NOMO-1 treated with dmso at 0.1 percent for 144 hours (cell line): ENCODE measurements around the gene C1QL1.
A peak's percentile ranks its signal among the peaks of the same experiment; 100 is the strongest.

Experiments used
- DNase-seq: peaks from one replicate; lab custom pipeline; 2025; ENCODE audit not compliant: unreplicated experiment; lab: John Stamatoyannopoulos, UW

Gene C1QL1

DNA sequence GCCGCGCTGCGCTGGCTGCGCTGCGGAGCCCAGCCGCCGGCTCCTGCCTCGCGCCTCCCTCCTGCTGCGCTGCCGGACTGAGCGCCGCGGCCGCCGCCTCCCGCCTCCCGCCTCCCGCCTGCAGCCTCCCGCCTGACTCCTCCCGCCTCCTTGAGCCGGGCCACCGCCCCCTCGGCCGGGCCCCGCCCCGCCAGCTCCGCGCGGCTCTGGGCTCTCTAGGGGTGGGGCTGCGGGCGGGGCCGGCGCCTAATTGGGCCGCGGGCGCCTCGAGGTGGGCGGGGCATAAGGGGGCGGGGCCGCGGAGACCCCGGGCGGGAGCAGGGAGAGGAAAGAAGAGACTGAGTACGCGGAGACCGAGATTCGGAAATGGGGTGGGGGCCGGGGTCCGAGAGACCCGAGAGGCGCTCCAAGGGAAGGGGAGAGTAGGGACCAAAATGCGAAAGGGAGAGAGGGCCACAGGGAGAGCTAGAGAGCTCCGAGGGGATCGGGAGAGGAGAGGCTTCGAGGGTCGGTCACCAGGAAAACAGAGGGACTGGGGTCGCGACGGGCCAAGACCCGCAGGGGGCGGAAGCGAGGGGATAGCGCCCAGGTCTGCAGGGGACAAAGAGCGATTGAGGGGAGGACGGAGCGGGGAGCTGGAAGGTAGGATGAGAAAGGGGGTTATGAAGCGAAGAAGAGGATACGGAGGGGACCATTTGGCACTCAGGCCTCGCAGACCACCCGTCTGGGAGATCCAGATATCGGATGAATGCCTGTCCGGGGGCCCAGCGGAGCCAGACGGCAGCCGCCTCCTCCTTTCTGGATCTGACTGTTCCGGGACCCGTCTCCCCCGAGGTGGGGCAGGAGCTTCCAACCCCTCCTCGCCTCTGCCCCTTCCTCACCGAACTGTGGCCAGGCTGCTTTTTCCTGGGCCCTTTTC is at the start of gene C1QL1:
Gene C1QL1 (minus strand): TSS at position 79 of the 919 bp plus-strand sequence. CDS start 255 bp downstream, outside the sequence.
- DNase-seq = peak; percentile 84

DNA sequence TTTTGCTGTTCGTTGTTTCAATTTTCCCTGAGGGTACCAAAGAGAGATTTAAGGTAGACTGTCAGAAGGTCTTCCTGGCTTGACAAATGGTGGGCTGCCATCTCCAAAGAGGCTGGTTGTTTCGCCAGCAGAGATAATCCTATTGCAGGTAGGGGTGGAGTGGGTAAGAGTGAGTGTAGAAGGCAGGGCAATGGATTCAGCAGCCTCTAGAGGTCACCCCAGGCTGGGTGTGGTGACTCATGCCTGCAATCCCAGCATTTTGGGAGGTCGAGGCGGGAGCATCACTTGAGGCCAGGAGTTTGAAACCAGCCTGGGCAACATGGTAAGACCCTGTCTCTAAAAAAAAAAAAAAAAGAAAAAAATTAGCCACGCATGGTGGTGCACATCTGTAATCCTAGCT is 48.7 kb upstream of the C1QL1 start:
- DNase-seq = no peak

DNA sequence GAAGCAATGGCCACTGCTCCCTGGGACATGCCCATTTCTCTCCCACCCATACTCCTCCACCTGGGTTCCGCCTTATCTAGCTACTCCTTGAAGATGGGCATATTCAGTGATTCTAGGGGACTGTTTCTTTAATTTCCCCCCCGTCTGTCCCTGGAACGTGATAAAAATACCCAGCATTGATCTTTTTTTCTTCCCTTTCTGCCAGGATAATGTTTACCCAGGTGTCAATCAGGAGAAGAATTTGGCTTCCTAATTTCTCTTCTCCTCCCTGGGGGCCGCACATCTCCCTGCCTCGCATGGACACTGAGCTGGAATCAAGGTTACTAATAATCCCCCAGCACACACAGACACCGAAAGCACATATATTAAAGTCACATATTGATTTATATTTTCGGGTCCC is 48.1 kb upstream of the C1QL1 start:
- DNase-seq = no peak

DNA sequence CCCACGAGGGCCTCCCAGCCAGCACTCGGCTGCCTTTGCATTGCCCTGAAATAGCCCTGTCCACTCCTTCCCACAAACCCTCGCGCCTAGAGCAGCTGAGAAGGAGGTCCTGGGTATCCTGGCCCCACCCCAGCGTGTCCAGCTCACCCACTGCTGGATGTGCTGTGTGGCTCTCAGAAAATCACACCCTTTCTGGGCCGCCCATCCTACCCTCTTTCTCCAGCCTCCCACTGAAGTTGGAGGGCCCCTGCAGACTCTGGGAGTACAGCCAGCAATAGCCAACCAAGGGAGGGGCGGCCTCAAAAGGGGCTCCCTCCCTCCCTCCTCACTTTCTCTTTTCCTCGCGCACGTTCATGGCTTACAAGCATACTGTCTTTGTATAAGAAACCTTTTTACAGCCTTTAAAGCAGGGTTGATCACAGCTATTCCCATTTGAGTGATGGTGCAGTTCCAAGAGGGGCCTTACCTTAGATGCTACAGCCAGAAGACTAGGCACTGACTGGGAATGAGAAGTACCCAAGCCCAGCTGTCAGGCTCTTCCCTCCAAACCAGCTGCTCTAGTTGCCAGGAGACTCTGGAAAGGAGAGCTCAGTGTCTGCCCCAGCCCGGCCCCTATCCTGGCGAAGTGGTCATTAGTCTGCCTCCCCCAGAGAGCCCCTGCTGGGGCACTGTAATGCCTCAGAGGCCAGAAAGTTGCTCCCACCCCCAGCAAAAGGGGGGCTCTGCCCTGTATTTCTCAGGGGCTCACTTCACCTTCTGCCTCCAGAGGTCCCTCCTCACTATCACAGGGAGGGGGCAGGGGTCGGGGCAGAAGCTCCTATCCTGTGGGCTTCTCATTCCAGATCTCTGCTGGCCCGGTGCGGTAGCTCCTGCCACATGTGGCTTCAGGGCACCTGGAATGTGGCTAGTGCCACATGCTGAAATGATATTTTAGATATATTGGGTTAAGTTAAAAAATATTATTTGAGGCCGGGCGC is 45.2 kb upstream of the C1QL1 start:
- no peak for DNase-seq

DNA sequence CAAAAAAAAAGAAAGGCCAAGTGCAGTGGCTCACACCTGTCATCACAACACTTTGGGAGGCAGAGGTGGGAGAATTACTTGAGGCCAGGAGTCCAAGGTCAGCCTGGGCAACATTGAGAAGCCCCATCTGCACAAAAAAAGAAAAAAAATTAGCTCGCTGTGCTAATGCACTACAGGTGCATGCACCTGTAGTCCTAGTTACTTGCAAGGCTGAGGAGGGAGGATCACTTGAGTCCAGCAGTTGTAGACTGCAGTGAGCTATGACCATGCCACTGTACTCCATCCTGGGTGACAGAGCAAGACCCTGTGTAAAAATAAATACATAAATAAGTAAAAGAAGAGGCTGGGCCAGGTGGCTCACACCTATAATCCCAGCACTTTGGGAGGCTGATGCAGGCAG is 43.7 kb upstream of the C1QL1 start:
- no peak for DNase-seq

DNA sequence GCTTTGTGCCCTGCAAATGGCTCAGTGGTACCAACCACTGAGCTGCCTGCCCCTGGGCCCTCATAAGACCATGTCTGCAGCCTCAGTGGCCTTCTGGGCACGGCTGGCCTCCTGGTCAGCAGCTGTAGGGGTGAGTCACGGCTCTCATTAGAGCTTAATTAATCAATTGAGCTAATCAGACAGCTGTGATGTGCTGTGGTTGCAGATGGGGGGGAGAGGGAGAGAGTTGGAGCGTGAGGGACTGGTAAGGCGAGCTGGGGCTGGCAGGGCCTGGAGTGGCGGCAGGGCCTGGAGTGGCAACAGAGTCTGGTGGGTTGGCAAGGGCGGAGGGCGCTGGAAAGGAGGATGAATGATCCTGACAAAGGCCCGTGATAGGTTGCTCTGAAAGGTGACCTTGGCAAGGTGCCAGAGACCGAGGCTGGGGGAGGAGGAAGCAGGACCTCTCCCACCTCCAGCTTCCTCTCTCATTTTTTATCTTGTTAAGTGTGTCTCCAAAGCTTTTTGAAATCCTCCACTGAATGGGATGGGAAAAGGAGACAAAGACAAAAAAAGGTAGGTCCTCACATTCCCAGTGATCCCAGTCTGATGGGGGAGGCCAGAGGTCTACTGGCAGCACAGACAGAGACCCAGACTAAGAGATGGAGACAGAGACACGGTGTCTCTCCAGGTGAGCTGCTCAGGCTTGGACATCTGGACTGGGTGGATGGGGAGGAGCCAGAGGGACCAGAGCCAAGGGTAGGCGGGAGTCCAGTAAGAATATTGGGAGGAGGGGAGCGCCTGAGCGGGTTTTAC is 41.8 kb upstream of the C1QL1 start:
- DNase-seq = no peak

DNA sequence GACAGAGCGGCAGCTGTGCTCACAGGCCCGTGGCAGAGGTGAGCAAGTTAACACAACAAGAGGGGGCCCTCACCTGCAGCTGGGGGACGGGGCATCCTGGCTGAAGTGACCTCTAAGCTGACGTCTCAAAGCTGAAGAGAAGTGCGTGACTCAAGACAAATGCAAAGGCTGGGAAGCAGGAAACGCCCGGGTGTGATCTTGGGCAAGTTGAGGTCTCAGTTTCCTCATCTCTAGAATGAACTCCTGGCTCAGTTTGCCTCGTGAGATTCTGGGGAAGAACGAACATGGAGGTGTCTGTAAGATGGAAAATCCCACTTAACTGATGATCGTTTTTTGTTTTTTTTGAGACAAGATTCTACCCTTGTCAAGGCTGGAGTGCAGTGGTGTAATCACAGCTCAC is 40.1 kb upstream of the C1QL1 start:
- DNase-seq = no peak

DNA sequence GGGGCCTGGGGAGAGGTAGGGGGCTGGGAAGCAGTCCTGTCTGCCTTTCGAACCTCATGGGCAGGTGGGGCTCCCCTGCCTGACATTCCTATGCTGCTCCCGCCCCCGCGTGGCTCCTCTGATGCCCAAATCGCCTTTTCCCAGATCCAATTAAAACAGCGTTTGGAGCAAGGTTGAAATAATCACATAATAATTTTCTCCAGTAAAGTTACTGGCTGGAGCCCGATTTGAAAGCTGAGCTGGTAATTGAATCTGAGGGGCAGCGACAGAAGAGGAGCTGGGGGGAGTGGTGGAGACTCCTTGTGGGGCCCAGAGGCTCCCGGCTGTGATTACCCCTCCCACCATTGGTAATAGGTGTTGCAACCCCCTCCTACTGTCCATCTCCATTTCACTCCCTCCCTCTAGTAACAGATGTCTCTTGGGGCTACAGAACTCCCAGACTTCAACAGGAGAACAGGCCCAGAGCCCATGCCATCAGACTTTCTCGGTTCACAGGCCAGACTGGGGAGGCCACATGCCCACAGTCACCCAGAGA is 38.9 kb upstream of the C1QL1 start:
- DNase-seq = no peak

DNA sequence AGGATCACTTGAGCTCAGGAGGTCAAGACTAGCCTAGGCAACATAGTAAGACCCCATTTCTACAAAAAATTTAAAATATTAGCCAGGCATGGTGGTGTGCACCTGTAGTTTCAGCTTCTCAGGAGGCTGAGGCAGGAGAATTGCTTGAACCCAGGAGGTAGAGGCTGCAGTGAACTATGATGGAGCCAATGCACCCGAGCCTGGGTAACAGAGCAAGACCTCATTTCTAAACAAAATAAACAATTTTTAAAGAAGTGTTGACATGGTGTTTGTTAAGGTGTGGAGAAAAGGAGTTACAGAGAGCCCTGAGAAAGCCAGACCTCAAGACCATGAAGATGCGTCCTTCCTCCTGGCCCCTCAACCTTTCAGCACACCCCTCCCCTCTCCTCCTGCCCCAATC is 37.6 kb upstream of the C1QL1 start:
- no peak for DNase-seq

DNA sequence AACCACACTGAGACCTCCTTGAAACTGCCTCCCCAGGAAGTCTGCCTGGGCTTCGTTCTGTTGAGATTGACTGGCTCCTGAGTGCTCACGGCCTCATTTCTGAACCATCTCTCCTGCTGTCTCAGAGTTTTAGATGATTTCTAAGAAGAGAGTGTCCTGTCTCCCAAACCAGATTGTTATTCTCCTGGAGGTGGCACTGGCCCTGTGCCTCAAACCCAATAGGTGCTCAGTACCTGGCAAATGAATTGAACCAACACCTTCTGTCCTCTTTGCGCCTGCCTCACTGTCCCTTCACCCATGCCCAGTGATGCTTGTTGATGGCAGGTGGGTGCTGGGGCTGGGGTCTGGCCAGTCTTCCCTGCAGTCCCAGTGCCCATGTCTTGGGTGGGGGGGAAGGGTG is 36.3 kb upstream of the C1QL1 start:
- no peak for DNase-seq

DNA sequence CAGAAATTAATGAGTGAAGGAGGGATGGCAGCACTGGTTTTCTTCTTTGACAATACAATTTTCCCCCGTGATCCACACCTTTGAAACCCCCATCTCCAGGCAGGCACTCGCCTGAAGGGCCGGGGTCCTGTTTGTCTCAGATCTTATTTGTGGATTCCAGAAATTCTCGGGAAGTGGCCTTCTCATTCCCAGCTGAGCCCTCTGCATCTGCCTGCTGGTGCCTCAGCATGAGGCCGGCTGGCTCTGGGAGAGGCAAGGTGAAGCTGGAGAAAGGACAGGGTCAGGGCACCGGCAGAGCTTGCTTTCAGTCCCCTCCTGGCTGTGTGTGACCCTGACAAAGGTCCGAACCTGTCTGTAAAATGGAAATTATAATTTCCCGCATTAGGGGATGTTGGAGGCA is 35.8 kb upstream of the C1QL1 start:
- DNase-seq = no peak

DNA sequence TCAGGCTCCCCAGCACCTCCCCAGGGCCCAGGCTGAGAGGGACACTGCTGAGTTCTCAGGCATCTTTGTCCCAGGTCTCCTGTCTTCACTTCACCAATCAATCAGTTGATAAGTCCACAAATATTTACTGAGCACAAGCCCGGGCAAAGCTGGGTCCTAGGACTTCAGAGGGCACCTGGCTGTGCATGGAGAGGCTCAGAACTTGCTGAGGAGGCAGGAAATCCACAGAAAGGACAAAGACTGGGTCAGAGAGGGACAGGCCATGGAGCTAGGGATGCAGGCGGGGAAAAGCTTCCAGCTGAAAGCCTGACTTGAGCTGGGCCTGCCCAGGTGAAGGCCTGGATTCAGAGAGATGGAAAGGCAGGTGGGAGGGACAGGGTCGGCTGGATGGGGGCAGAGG is 33.2 kb upstream of the C1QL1 start:
- no peak for DNase-seq

DNA sequence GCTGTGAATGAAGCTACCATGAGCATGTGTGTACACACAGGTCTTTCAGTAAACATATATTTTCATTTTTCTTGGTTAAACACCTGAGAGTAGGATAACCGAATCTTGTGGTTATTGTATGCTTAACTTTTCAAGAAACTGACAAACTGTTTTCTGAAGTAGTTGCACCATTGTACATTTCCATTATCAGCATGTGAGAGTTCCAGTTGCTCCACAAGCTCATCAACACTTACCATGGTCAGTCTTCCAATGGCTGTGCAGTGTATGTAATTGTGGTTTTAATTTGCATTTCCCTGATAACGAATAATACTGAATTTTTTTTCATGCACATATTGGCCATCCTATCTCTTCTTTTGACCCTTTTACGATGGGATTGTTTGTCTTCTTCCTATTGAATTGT is 31.3 kb upstream of the C1QL1 start:
- no peak for DNase-seq

DNA sequence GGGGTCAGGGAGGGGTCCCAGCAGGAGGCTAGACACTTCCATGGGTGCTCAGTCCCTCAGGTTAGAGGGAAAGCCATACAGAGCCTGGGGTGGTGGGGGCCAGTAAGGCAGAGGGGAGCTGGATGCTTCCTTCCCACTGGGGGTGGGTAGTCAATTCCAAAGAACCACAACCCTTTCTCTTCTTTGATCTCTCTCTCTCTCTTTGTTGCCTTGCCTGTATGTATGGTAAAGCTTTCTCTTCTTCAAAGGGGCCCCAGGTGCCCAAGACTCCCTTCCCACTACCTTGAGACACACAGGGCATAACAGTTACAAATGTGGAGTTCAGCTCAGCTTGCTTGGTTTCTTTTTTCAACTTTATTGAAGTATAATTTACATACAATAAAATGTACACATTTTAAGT is 30.5 kb upstream of the C1QL1 start:
- no peak for DNase-seq

DNA sequence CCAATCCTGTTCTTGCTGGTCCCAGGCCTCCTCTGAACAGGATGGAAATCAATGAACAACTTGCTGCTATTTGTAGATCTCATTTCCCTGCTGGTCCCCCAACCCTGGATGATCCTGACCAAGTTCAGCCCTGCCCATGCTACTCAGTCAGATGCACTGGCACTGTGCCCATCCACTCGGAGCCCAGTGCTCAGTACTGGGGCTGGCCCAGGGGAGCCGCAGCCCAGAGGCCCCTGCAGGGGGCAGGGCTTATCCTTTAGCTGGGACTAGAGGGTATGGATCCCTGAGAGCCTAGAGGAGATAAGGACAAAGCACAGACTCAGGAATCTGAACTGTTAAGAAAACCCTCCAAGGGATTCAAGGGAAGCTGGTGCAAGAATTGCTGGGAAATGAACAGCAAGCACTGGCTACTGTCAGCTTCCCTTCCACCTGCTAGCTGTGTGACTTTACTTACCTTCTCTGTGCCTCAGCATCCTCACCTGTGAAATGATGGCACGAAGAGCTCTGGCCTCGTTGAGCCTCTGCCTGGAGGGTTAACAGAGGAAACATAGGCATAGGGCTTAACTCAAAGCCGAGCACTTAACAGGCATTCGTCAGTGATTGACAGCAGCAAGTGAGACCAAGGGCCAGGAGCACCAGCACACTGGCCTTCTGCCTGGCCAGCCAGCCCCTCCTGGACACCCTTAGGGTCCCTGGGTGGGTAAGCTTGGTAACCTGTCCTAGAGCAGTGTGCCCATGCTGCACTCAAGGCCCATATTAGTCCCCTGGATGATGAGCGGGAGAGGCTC is 29.8 kb upstream of the C1QL1 start:
- no peak for DNase-seq

DNA sequence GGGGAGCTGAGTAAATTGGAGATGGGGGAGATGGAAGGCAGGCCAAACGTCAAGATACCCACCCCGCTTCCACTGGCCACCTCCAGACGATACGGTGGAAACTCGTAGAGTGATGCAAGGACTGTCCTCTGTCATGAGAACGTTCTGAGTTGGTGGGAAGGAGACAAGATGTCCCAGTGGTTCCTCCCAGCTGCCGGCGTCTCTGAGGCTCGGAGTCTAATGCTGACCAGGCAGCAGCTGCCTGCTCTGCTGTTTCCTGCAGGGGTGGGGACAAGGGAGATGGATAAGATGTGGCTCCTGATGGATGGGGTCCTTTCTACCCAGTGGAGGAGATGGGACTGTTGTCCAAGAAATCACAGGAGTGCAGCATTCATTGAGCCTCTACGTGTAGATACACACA is 28.2 kb upstream of the C1QL1 start:
- no peak for DNase-seq

DNA sequence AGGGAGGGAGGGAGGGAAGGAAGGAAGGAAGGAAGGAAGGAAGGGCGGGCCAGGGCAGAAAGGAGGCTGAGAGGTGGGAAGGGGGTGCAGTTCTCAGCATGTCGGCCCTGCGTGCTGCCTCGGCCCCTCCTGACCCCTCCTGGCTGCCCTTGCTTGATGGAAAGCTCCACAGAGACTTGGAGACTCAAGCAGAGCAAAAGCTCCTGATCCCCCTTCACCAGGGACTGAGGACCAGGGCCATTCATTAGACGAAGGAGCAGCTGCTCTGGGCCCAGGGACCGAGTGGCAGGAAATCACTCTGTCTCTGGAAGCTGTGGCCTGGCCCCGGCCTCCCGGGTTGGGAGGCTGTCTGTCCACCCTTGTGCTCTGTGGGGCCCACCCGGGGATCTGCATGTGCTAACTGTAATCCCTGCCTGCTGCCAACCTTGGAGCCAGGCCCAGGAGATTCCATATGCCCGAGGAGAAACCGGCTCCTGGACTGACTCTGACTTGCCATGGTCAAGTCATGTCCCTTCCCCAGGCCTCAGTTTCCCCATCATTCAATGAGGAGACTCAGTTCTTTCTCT is 27.4 kb upstream of the C1QL1 start:
- DNase-seq = no peak

DNA sequence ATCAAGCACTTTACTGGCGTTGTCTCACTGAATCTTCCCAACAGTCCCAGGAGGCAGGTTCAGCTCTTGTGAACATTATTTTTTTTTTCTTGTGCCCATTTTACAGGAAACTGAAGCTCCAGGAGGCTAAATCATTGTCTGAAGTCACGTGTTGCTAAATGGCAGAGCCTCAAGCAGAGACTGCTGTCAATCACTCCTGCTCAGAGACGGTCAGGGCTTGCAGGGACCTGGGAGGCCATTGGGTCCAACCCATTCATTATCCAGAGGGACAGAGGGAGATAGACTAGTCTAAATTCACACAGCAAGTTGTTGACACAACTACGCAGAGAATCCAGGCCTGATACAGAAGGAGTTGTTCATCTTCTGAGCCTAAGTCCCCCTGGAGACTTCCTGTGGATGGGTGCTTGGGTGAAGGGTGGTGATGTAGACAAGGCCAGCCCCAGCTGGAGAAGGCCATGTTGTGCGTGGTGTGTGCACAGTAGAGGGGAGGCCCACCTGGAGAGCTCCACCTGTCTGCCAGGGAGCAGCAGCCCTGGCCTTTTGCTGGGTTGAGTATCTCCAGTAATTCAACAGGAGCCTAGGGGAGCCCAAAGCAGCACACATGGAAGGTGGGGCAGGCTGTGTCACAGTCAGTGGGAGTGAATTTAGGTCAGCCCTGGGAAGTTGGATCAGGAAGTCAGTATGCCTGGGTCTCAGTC is 24.3 kb upstream of the C1QL1 start:
- no peak for DNase-seq

DNA sequence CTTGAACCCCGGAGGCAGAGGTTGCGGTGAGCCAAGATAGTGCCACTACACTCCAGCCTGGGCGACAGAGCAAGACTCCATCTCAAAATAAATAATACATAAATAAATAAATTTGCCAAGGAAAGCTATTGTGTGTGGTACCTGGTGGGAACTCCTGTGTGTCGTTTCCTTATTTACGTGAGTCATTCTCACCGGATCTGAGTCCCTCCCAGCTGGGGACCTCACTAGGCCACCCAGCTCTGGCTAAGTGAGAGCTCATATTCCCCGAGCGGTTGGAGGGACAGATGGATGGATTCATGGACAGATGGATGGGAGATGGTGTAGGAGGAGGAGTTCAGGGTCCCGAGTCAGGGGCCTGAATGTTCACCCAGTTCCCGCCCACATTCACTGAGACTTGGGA is 22.9 kb upstream of the C1QL1 start:
- no peak for DNase-seq
